ENCODE measurements around the gene TMC5.

The TMC5 gene

GRCh38 chr16:19463468-19464315 is 46.0 kb downstream of the TMC5 start:
- DNase-seq = no peak

GRCh38 chr16:19468300-19468699 is 50.6 kb downstream of the TMC5 start:
- no peak for DNase-seq

- DNase-seq = no peak
Measured at GRCh38 chr16:19472482-19472881, 54.8 kb downstream of the TMC5 start.

GRCh38 chr16:19474617-19475016 is 56.9 kb downstream of the TMC5 start:
- DNase-seq = no peak

GRCh38 chr16:19478505-19478904 is 60.8 kb downstream of the TMC5 start:
- DNase-seq = no peak

- DNase-seq = no peak
Measured at GRCh38 chr16:19479302-19479721, 61.6 kb downstream of the TMC5 start.

- no peak for DNase-seq
Measured at GRCh38 chr16:19481296-19481695, 63.6 kb downstream of the TMC5 start.

GRCh38 chr16:19481769-19482168 is 64.1 kb downstream of the TMC5 start:
- no peak for DNase-seq

- no peak for DNase-seq
Measured at GRCh38 chr16:19482291-19482690, 64.6 kb downstream of the TMC5 start.

GRCh38 chr16:19484096-19484495 is 66.4 kb downstream of the TMC5 start:
- no peak for DNase-seq

- DNase-seq = no peak
Measured at GRCh38 chr16:19485611-19486010, 67.9 kb downstream of the TMC5 start.

- no peak for DNase-seq
Measured at GRCh38 chr16:19486051-19486450, 68.4 kb downstream of the TMC5 start.

- no peak for DNase-seq
Measured at GRCh38 chr16:19486750-19487325, 69.2 kb downstream of the TMC5 start.

GRCh38 chr16:19488213-19488640 is 70.5 kb downstream of the TMC5 start:
- DNase-seq = no peak

GRCh38 chr16:19490619-19491018 is 72.9 kb downstream of the TMC5 start:
- no peak for DNase-seq

GRCh38 chr16:19497176-19497575 is 79.5 kb downstream of the TMC5 start:
- DNase-seq = no peak

GRCh38 chr16:19499006-19499405 is 81.3 kb downstream of the TMC5 start:
- no peak for DNase-seq

- DNase-seq = no peak
Measured at GRCh38 chr16:19499481-19499880, 81.8 kb downstream of the TMC5 start.

GRCh38 chr16:19502395-19503131 is 84.9 kb downstream of the TMC5 start:
- DNase-seq = peak; percentile 16

GRCh38 chr16:19503461-19504075 is 85.9 kb downstream of the TMC5 start:
- no peak for DNase-seq

GRCh38 chr16:19505600-19506303 is 88.1 kb downstream of the TMC5 start:
- DNase-seq = no peak

- DNase-seq = no peak
Measured at GRCh38 chr16:19506965-19507364, 89.3 kb downstream of the TMC5 start.

- DNase-seq = no peak
Measured at GRCh38 chr16:19507867-19508266, 90.2 kb downstream of the TMC5 start.
